ENCODE results near the gene SFMBT1.

DNA sequence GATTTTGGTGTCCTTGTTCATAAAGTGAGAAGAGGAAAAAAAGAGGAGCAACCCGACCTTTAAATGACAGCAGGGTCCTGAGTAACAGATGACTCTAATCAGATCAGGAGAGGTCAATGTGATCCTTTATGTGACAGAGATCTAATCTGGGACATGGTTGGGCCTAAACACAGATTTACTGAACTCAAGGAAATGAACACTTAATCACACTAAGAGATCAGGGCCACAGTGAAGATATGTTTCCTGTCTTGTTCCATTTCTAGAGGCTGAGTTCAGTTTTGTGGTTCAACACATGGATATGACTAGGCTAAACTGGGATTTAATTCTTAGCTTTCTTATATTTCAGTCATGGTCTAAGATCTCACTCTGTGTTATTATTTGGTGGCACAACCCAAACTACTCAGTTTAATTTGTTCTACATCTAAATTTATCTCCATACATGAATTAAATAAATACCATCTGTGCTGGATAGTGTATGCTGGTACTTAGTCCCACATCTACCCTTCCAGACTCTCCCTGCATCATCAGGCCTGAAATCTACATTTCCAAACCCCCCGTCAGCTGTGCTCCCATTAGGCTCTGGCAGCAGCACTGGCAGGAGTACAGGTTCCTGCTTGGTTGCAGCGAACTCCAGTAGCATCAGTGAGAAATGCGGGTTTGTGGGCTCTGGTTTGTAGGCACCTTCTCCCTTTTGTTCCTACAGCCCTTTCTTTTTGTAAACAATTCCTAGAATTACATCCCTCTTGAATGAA is 22.6 kb downstream of the SFMBT1 start:
- TF ChIP-seq, protein P1, sequence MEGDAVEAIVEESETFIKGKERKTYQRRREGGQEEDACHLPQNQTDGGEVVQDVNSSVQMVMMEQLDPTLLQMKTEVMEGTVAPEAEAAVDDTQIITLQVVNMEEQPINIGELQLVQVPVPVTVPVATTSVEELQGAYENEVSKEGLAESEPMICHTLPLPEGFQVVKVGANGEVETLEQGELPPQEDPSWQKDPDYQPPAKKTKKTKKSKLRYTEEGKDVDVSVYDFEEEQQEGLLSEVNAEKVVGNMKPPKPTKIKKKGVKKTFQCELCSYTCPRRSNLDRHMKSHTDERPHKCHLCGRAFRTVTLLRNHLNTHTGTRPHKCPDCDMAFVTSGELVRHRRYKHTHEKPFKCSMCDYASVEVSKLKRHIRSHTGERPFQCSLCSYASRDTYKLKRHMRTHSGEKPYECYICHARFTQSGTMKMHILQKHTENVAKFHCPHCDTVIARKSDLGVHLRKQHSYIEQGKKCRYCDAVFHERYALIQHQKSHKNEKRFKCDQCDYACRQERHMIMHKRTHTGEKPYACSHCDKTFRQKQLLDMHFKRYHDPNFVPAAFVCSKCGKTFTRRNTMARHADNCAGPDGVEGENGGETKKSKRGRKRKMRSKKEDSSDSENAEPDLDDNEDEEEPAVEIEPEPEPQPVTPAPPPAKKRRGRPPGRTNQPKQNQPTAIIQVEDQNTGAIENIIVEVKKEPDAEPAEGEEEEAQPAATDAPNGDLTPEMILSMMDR (conservative IDR thresholded peaks at IDR 0.05; ENCODE audit: low read length) = no peak
- TF ChIP-seq EZH2phosphoT487 (IDR thresholded peaks at IDR 0.05; ENCODE audit: borderline replicate concordance) = no peak; the same call in 1 of the 2 replicates
